GOT3 (cell line): Measurements from ENCODE around the gene COLGALT1.
"Not testable (repeated sequence)": the region's sequence is repeated elsewhere in the genome, so short reads cannot be mapped to it uniquely, and the experiment has no call there.

ENCODE experiments used
- DNase-seq: peaks from one replicate; lab custom pipeline; 2025; ENCODE audit warnings: mixed read lengths; lab: John Stamatoyannopoulos, UW

COLGALT1 gene

DNA sequence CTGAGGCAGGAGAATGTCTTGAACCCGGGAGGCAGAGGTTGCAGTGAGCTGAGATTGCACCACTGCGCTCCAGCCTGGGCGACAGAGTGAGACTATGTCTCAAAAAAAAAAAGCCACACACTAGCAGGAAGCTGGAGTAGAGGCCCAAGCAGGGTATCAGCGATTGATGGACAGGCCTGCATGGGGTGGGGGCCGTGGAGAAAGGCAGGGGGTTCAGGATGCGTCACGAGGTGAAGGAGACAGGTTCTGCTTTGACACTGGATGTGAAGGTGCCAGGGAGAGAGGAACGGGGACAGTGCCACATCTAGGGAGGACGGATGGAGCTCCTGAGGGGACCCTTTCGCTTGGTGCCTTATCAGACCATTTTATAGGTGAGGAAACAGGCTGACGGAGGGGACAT is 7.1 kb downstream of the COLGALT1 start:
- DNase-seq, result no peak

DNA sequence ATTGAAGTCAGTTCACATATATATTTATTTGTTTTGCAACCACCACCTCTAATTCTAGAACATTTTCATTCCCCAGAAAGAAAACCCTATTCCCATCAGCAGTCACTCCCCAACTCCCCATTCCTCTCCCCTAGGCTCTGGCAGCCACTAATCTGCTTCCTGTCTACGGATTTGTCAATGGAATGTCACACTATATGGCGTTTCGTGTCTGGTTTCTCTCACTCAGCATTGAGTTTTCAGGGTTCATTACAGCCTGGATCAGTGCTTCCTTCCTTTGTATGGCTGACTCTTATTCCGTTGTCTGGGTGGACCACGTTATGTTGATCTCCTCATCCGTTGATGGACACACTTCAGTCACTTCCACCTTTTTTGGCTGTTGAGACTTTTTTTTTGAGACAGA is 9.3 kb downstream of the COLGALT1 start:
- no peak for DNase-seq

DNA sequence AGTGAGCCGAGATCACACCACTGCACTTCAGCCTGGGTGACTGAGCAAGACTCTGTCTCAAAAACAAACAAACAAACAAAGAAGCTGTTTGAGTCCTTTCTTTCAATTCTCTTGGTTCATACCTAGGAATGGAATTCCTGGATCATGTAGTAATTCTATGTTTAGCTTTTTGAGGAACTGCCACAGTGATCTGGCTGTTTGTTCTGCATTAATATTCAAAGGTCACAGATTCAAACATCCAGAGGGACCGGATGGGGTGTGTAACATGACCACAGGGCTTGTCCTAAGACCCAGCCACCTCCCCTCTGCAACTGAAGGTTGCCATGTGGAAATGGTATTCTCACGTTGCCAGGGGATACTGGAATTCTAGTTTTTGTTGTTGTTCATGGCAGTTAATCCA is 10.2 kb downstream of the COLGALT1 start:
- DNase-seq, result no peak

DNA sequence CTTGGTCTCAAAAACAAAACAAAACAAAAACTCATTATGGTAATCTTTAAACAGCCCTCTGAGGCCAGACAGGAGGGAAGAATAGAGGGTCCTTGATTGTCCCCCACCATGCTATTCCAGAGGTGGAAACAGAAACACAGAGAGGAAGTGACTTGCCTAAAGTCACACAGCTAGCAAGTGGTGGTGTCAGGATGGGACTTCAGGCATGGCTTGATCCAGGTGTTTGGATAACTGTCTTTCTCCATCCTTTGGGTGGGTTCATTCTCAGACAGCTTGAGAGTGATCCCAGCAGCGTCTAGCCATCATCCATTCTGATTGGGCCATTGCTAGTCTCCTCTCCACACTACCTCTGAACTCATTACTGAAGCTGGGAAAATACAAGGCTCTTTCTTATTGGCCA is 12.5 kb downstream of the COLGALT1 start:
- DNase-seq, result no peak

DNA sequence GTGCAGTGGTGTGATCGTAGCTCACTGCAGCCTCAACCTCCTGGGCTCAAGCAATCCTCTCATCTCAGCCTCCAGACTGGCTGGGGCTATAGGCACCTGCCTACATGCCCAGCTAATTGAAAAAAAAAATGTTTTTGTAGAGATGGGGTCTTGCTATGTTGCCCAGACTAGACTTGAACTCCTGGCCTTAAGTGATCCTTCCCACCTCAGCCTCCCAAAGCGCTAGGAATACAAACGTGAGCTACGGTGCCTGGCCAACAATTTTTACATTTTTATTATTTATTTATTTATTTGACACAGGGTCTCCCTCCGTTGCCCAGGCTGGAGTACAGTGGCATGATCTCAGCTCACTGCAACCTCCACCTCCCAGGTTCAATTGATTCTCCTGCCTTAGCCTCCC is 14.8 kb downstream of the COLGALT1 start:
- not testable (repeated sequence) for DNase-seq

DNA sequence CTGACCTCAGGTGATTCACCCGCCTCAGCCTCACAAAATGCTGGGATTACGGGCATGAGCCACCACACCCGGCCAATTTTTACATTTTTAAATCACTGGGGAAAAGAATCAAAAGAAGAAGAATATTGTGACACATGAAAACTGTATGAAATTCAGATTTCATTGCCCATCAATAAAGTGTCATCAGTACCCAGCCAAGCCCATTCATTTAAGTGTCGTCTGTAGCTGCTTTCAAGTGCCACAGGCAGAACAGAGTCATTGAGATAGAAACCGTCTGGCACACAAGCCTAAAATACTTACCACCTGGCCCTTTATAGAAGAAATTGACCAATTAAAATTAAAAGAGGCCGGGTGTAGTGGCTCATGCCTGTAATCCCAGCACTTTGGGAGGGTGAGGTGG is 15.3 kb downstream of the COLGALT1 start:
- no peak for DNase-seq

DNA sequence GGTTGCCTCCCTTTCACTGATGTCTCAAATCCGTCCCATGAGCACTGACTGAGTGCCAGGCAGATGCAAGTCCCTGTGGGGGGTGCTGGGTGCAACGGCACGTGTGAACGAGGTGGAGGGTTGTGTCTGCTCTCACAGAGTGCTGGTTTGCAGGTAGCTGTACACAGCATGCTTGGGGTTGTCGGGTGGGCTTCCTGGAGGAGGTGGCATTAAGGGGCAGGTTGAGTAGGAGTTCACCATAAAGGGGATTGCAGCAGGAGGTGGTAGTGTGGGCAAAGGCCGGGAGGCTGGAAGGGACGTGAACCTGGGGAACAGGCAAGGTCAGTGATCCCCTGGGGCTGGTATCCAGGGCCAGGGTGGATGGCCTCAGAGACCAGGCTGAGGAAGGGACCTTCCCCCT is 17.2 kb downstream of the COLGALT1 start:
- DNase-seq, result no peak

DNA sequence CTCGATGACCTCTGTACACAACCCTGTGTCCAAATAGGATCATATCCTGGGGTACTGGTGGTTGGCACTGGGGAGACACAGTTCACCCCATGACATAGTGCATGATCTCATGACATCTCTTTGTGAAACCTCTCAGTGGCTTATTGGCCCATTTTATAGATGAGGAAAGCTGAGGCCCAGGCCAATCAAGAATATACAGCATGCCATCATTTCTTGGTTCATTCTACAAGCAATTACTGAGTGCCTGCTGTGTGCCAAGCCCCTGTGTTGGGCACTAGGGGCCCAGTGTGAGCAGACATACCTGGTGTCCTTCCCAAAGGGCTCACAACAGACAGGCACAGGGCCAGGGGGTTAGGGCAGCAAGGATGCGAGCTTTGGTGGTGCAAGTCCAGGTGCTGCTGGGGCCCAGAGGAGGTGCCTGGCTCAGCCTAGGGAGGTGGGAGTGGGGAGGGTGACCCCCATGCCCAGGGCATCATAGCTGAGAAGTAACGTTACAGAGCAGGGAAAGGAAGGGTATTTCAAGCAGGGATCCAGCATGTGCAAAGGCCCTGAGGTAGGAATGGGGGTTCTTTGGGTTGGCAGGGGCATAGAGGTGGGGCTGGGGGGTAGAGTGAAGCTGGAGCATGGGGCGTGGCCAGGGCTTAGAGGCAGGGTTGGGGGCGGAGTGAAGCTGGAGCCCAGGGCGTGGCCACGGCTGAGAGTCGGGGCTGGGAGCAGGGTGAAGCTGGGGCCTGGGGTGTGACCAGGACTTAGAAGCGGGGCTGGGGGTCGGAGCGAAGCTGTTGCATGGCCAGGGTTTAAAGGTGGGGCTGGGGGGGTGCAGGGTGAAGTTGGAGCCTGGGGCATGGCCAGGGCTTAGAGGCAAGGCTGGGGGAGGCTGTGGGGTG is 20.7 kb downstream of the COLGALT1 start:
- DNase-seq, result no peak

DNA sequence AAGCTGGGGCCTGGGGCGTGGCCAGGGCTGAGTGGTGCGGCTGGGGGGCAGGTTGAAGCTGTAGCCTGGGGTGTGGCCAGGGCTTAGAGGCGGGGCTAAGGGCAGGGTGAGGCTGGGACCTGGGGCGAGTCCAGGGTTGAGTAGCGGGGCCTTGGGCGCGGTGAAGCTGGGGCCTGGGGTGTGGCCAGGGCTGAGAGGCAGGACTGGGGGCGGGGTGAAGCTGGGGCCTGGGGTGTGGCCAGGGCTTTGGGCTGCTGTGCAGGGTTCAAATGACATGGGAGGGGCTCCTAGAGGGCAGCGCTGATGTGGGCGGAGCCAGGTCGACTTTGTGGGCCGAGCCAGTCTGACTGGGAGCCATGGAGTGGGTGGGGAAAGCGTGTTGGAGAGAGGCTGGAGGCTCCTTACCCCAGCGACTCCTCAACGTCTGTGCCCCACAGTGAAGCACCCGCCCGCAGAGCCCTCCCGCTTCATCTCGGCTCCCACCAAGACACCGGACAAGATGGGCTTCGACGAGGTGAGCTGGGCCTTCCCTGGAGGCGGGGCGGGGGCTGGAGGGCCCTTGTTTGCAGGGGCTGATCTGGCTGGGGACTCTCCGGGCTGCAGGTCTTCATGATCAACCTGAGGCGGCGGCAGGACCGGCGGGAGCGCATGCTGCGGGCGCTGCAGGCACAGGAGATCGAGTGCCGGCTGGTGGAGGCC is 21.5 kb downstream of the COLGALT1 start:
- no peak for DNase-seq

DNA sequence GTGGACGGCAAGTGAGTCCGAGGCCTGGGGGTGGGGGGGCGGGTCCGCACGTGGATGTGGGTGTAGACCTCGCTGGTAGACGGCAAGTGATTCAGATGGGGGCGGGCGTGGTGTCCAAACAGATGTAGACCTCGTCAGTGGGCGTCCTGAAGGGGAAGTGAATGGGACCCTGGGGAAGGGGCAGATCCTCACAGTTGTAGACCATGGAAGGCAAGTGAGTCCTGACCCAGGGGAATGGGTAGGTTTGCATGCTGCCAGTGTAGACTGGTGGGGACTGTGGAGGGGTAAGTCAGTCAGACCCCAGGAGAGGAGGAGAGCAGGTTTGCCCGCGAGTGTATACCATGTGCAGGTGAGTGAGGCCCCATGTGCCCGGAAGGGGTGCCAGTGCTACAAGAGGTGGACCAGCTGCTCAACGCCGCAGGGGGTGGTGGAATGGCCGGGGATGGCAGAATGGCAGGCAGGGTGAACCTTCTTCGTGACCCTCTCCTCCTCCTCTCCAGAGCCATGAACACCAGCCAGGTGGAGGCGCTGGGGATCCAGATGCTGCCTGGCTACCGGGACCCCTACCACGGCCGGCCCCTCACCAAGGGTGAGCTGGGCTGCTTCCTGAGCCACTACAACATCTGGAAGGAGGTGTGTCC is 22.1 kb downstream of the COLGALT1 start:
- no peak for DNase-seq

DNA sequence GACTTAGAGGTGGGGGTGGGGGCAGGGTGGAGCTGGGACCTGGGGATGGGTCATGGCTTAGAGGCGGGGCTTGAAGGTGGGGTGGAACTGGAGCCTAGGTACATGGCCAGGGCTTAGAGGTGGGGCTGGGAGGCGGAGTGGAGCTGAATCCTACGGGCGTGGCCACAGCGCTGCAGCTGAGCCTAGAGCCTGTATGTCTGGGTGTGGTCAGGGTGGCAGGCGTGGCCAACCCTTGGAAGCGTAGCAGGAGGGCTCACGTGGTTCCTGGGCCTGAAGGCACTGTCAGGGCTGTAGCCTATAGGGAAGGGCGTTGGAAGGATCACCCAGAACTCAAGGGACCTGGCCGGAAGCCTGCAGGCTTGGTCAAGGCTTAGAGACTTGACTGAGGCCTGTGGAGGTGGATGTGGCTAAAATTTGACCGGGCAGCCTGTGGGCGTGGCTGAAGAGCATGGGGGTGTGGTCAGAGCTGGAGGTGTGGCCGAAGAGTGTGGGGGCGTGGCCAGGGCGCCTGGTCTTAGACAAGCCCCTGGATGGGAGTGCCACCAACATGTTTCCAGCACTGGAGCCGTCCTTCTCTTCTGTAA is 24.3 kb downstream of the COLGALT1 start:
- no peak for DNase-seq

DNA sequence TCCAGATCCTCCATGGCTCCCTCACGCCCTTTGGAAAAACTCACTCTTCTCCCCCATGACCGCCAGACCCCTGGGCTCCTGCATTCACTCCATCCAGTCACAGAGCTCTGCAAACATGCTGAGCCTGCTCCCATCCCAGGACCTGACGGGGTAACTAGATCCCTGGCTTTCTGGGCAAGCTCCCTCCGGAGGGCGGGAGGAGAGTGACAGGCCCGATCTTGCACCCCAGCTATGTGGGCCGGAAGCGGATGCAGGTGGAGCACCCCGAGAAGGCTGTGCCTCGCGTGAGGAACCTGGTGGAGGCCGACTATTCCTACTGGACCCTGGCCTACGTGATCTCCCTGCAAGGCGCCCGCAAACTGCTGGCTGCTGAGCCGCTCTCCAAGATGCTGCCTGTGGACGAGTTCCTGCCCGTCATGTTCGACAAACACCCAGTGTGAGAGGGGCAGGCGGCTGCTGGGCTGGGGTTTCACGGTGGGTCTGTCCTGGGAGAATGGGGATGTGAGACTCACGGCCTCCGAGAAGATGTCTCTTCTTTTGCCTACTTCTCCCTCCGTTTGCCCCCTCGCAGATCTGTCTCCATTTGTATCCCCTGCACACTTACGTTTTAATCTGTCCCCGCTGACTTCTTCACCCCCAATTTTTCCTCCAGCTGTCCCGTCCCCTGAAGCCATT is 25.2 kb downstream of the COLGALT1 start:
- no peak for DNase-seq

DNA sequence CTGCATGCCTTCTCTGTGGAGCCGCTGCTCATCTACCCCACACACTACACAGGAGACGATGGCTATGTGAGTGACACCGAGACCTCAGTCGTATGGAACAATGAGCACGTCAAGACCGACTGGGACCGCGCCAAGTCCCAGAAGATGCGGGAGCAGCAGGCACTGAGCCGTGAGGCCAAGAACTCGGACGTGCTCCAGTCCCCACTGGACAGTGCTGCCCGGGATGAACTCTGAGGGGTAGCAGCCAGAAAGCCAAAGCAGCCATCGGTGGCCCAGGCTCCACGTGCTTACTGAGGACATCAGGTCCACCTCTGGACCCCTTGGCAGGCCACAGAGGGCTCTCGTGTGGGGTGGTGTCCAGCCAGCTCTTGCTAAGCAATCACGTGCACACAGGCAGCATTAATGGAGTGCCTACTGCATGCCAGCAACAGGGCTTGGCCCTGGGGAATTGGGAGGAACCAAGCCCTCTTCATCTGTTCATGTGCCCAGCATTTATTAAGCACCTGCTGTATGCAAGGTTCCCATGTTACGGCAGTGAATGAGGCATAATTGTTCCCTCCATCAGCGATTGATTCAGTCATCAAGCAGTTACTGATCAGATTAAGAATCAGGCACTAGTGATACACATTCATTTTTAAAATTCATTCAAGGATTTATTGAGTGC is 25.9 kb downstream of the COLGALT1 start:
- DNase-seq, result no peak

DNA sequence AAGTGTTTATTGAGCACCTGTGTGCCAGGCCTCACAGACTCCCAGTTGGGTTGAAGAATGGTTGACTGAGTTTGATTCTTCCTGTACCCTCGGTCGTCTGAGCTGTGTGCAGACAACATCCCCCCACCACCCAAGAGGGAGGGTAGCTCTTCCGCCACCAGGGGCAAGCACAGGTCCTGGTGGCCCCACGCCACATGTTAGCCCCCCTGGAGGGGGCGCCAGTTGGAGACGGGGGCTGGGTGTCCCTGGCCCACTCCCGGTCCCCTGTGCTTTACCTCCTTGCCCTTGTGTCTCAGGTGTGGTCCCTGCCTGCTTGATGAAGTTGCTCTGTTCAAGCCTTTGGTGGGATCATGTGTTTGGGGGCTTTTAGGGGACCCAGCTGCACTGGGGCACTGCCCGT is 27.2 kb downstream of the COLGALT1 start:
- no peak for DNase-seq

DNA sequence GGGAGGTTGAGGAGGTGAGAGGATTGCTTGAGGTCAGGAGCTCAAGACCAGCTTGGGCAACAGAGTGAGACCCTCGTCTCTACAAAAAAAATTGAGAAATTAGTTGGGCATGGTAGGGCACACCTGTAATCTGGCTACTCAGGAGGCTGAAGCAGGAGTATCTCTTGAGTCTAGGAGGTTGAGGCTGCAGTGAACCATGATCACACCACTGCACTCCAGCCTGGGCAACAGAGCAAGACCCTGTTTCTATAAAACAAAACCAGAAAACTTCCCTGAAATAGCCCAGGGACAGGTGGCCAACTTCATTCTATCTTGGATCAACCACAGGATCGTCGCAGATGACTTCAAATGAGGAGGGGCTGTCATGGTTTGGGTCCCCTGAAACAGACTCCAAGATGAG is 28.7 kb downstream of the COLGALT1 start:
- no peak for DNase-seq

DNA sequence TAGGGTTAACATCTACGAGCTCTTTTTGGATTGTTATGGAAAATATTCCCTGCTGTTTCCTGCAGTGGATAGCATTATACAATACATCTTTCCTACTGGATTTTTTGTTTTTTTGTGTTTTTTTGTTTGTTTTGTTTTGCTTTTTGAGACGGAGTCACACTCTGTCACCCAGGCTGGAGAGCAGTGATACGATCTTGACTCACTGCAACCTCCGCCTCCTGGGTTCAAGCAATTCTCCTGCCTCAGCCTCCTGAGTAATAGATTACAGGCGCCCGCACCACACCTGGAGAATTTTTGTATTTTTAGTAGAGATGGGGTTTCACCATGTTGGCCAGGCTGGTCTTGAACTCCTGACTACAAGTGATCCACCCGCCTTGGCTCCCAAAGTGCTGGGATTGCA is 29.9 kb downstream of the COLGALT1 start:
- DNase-seq, result not testable (repeated sequence)

DNA sequence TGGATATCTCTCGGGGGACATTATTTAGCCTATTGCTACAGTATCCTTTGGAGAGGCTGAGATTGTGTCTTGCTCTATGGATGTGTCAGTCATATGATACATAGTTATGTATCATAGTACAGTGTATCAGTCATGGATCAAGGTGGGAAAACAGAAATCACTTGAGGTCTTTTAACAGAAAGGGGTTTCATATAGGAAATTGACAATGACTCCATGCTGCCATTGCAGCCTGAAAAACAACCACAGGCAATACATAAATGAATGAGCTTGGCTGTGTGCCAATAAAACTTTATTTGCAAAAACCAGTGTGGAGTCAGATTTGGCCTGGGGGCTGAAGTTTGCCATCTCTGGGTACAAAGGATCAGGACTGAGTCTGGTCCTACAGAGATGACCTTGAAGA is 35.4 kb downstream of the COLGALT1 start:
- no peak for DNase-seq

DNA sequence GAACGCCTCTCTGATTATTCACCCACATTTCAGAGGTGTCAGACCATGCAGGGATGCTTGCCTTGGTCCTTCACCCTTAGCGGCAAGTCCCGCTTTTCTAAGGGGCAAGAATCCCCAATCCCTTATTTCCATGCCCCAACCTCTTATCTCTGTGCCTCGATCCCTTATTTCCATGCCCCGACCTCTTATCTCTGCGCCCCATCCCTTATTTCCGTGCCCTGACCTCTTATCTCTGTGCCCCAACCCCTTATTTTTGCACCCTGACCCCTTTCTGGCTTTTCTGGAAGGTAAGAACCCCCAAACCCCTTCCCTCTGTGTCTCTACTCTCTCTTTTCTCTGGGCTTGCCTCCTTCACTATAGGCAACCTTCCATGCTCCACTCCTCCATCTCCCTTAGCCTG is 38.8 kb downstream of the COLGALT1 start:
- not testable (repeated sequence) for DNase-seq

DNA sequence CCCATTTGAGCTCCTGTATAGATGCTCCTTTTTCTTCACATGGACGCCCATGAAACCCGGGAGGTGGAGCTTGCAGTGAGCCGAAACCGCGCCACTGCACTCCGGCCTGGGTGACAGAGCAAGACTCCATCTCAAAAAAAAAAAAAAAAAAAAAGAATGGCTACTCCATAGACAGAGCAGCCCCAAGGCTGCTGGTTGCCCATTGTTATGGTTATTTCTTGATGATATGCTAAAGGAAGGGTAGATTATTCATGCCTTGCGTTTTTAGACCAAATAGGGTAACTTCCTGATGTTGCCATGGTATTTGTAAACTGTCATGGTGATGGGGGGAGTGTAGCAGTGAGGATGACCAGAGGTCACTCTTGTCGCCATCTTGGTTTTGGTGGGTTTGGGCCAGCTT is 42.6 kb downstream of the COLGALT1 start:
- DNase-seq, result not testable (repeated sequence)

DNA sequence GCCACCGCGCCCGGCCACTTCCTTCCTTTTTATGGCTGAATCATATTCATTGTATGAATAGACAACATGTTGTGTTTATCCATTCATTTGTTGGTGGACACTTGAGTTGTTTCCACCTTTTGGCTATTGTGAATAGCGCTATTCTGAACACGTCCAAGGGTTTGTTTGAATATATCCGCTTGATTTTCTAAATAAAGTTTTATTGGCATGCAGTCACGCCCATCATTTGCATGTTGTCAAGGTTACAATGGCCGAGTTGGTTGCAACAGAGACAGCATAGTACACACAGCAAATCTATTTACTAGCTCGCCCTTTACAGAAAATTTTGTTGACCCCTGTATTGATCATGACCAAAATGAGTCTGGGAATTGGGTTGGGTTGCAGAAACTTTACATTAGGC is 43.5 kb downstream of the COLGALT1 start:
- DNase-seq, result no peak

DNA sequence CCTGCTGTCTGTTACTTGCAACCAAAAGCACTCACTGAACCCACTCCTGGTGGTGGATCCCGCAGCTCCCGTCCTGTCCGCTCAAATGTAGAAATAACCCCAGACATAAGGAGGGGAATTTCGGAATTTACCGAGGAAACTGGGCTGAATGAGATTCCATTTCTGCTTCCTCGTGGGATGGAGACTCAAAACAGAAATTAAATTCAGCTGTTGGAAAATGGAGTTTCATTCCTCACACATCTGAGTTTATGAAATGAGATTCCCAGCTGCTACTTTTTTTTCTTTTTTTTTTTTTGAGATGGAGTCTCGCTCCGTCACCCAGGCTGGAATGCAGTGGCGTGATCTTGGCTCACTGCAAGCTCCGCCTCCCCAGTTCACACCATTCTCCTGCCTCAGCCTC is 44.3 kb downstream of the COLGALT1 start:
- no peak for DNase-seq
